Uterus (tissue), 4 donors: ENCODE data around the gene EIF4E1B. TPM values are rescaled to one million over a fixed set of nuclear protein-coding genes. Genes with fewer than 3 reads are reported as not detected.

Experiments used
- DNase-seq, 2 donors: peaks; one replicate each; pipeline ENCODE4 v3.0.0-alpha.2; 2019 to 2020
- H3K27ac ChIP-seq, 2 donors: fragments of 200-600 bp; sonication (generic); 1 replicate in 1 of 2; 2 replicates in 1 of 2; pipeline ENCODE4 v1.5.1; 2016 to 2018
- H3K27me3 ChIP-seq, 2 donors: fragments of 200-600 bp; sonication (generic); one replicate each; pipeline ENCODE4 v1.5.1; 2018 to 2019; ENCODE audit warnings: control low read depth in 1 of 2
- H3K36me3 ChIP-seq, 2 donors: fragments of 200-600 bp; sonication (generic); one replicate each; pipeline ENCODE4 v1.5.1; 2019; ENCODE audit warnings: control low read depth in 1 of 2
- H3K4me1 ChIP-seq, 2 donors: fragments of 200-600 bp; sonication (generic); one replicate each; pipeline ENCODE4 v1.5.1; 2018 to 2019; ENCODE audit warnings: control low read depth in 1 of 2
- H3K4me3 ChIP-seq, 2 donors: fragments of 200-600 bp; sonication (generic); 1 replicate in 1 of 2; 2 replicates in 1 of 2; pipeline ENCODE4 v1.5.1; 2018 to 2019; ENCODE audit warnings: mild to moderate bottlenecking in 1 of 2
- H3K9me3 ChIP-seq, 2 donors: fragments of 200-600 bp; sonication (generic); one replicate each; pipeline ENCODE4 v1.5.1; 2019; ENCODE audit warnings: control low read depth in 1 of 2
- POLR2A ChIP-seq, 2 donors: fragments of 450-650 bp; IDR thresholded peaks; one replicate each; pipeline ENCODE4 v1.6.1; 2016; ENCODE audit warnings: antibody characterized with exemption in 2 of 2, mild to moderate bottlenecking in 1 of 2, moderate library complexity in 1 of 2
- intact Hi-C: fragments of 100-400 bp; cut with DNase I; formaldehyde crosslinking; loops from one replicate; pipeline ENCODE4 v1.15.1; 2023; ENCODE audit warnings: low total_unique reads
- total RNA-seq, 4 donors: library from RNA; depleted of rRNA in 3 of 4; stranded (reverse); fragments of >200 nt in 3 of 4; gene quantifications; one replicate each; pipeline versions ENCODE4 v1.1.0 to v1.2.4, GENCODE V29; 2014 to 2023
- TF ChIP-seq, protein P1 (sequence below), 4 experiments: fragments of 200-600 bp in 2 of 4; fragments of 450-650 bp in 2 of 4; sonication (generic) in 2 of 4; IDR thresholded peaks; one replicate each; pipeline ENCODE4 v1.5.1; 2016 to 2019; ENCODE audit warnings: antibody characterized with exemption in 4 of 4, mild to moderate bottlenecking in 2 of 4, moderate library complexity in 1 of 4
- donor health status: DM: yes; HTN: yes; CAD: no.

EIF4E1B gene
- total RNA-seq, 4 donors from 2014 or later = not detected

- intact Hi-C loops = no loop called here
- TF ChIP-seq, protein P1, sequence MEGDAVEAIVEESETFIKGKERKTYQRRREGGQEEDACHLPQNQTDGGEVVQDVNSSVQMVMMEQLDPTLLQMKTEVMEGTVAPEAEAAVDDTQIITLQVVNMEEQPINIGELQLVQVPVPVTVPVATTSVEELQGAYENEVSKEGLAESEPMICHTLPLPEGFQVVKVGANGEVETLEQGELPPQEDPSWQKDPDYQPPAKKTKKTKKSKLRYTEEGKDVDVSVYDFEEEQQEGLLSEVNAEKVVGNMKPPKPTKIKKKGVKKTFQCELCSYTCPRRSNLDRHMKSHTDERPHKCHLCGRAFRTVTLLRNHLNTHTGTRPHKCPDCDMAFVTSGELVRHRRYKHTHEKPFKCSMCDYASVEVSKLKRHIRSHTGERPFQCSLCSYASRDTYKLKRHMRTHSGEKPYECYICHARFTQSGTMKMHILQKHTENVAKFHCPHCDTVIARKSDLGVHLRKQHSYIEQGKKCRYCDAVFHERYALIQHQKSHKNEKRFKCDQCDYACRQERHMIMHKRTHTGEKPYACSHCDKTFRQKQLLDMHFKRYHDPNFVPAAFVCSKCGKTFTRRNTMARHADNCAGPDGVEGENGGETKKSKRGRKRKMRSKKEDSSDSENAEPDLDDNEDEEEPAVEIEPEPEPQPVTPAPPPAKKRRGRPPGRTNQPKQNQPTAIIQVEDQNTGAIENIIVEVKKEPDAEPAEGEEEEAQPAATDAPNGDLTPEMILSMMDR (IDR thresholded peaks at IDR 0.05) = no peak
- no peak for TF ChIP-seq POLR2A (IDR thresholded peaks at IDR 0.05)
Measured at GRCh38 chr5:176679365-176680225, 49.1 kb downstream of the EIF4E1B start.

DNA sequence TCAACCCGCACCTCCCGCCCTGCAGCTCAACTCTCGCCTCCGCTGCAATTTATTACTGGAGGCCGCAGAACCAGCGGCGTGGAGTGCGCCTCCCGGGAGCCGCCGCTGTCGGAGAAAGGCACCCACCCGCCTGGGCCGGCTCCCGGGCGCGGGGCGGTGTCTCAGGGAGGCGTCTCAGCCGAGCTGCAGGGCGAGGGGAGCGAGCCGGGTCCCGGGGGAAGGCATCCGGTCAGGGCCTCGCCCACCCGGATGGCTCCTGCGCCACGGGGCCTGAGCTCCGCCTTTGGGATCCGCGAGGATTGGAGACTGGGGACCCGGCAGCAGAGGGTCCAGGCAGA, 49.7 kb downstream of the EIF4E1B start:
- DNase-seq = no peak
- no peak overlapping the region for H3K4me3 ChIP-seq
- H3K36me3 ChIP-seq = no peaks in the 10 kb centered on the region
- intact Hi-C loops = no loop called here
- H3K4me1 ChIP-seq = peaks cover 0 to 5% of the 10 kb centered on the region in 2 donors
- TF ChIP-seq POLR2A (IDR thresholded peaks at IDR 0.05) = no peak
- TF ChIP-seq, protein P1 (IDR thresholded peaks at IDR 0.05) = no peak
- peaks cover 0 to 15% of the 10 kb centered on the region in 2 donors for H3K27me3 ChIP-seq
- H3K9me3 ChIP-seq = no peaks in the 10 kb centered on the region
- H3K27ac ChIP-seq = no peak overlapping the region

More at GRCh38 chr5:176679365-176680225, 49.1 kb downstream of the EIF4E1B start:
- H3K4me1 ChIP-seq = peaks cover 0 to 5% of the 10 kb centered on the region in 2 donors
- DNase-seq = no peak
- peaks cover 0 to 15% of the 10 kb centered on the region in 2 donors for H3K27me3 ChIP-seq
- no peaks in the 10 kb centered on the region for H3K36me3 ChIP-seq
- no peak overlapping the region for H3K4me3 ChIP-seq
- H3K27ac ChIP-seq = no peak overlapping the region
- H3K9me3 ChIP-seq = no peaks in the 10 kb centered on the region

GRCh38 chr5:176682016-176682531, 51.6 kb downstream of the EIF4E1B start:
- intact Hi-C loops = no loop called here
- no peak for DNase-seq
- no peaks in the 10 kb centered on the region for H3K36me3 ChIP-seq
- no peak for TF ChIP-seq POLR2A (IDR thresholded peaks at IDR 0.05)
- TF ChIP-seq, protein P1 (IDR thresholded peaks at IDR 0.05) = no peak
- H3K4me1 ChIP-seq = peaks cover 0 to 5% of the 10 kb centered on the region in 2 donors
- H3K4me3 ChIP-seq = no peak overlapping the region
- peaks cover 0 to 15% of the 10 kb centered on the region in 2 donors for H3K27me3 ChIP-seq
- H3K9me3 ChIP-seq = no peaks in the 10 kb centered on the region
- no peak overlapping the region for H3K27ac ChIP-seq

DNA sequence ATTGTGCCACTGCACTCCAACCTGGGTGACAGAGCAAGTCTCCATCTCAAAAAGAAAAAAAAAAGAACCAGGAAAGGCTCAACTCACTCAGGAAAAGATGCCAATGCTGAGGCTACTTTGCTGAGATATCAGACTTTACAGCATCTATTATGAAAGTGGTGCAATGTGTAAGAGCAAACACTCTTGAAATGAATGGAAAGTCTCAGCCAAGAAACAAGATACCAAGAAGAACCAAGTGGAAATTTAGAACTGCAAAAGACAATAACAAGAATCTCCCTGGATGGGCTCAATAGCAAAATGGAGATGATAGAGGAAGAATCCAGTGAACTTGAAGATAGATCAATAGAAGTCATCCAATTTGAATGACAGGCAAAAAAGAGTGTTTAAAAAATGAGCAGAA, 54.5 kb downstream of the EIF4E1B start:
- no peak overlapping the region for H3K4me3 ChIP-seq
- intact Hi-C loops = no loop called here
- no peaks in the 10 kb centered on the region for H3K9me3 ChIP-seq
- H3K27ac ChIP-seq = no peak overlapping the region
- no peaks in the 10 kb centered on the region for H3K36me3 ChIP-seq
- no peak for DNase-seq
- peaks cover 0 to 4% of the 10 kb centered on the region in 2 donors for H3K4me1 ChIP-seq
- peaks cover 0 to 6% of the 10 kb centered on the region in 2 donors for H3K27me3 ChIP-seq
- no peak for TF ChIP-seq POLR2A (IDR thresholded peaks at IDR 0.05)
- TF ChIP-seq, protein P1 (IDR thresholded peaks at IDR 0.05) = no peak

GRCh38 chr5:176687247-176687646, 56.8 kb downstream of the EIF4E1B start:
- H3K4me1 ChIP-seq = no peaks in the 10 kb centered on the region
- TF ChIP-seq POLR2A (IDR thresholded peaks at IDR 0.05) = no peak
- H3K27ac ChIP-seq = no peak overlapping the region
- peaks cover 0 to 9% of the 10 kb centered on the region in 2 donors for H3K27me3 ChIP-seq
- no peak overlapping the region for H3K4me3 ChIP-seq
- no peaks in the 10 kb centered on the region for H3K9me3 ChIP-seq
- no peaks in the 10 kb centered on the region for H3K36me3 ChIP-seq
- no peak for DNase-seq
- intact Hi-C loops = no loop called here
